Measurements from ENCODE around the gene BOD1. TPM values are rescaled to one million over a fixed set of nuclear protein-coding genes. Genes with fewer than 3 reads are reported as not detected.
A peak's percentile ranks its signal among the peaks of the same experiment; 100 is the strongest.

The BOD1 gene
- total and polyA plus RNA-seq, 2 donors (not counting 3 experiments of a cell fraction or from before 2014, with no cell fraction given), result 57.6 to 62.4 TPM

DNA sequence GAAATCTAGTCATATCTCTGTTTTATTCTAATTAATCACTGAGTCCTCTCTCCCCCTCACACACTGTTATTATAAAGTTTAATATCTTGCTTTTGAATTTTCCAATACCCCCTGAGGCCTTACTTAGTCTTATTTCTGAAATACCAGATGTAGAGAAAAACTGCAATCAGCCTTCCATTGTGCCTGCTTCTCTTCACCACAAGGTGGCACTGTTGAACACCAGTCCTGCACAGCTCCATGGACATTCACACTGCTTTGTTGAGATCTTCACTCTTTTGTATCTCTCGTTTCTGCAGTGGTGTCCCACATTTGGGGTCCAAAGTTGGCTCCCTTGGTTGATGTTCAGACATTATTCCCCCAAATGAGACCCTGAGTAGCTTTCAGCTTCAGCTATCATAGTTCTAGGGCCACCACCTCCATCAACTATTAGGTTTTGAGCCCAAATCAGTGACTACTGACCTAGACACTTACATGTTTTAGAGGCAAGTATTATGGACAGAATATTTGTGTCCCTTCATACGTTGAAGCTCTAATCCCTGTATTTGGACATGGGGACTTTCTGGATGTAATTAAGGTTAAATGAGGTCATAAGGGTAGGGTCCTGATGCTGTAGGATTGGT is 24.3 kb downstream of the BOD1 start:
- POLR2A ChIA-PET, result interaction anchor here (1.0 kb wide), 1 partner anchor 24 kb away, joined by 3 read pairs; the partner anchor contains the start of gene BOD1
- peak; percentile 15 for FAIRE-seq
- TF ChIP-seq, protein P1, sequence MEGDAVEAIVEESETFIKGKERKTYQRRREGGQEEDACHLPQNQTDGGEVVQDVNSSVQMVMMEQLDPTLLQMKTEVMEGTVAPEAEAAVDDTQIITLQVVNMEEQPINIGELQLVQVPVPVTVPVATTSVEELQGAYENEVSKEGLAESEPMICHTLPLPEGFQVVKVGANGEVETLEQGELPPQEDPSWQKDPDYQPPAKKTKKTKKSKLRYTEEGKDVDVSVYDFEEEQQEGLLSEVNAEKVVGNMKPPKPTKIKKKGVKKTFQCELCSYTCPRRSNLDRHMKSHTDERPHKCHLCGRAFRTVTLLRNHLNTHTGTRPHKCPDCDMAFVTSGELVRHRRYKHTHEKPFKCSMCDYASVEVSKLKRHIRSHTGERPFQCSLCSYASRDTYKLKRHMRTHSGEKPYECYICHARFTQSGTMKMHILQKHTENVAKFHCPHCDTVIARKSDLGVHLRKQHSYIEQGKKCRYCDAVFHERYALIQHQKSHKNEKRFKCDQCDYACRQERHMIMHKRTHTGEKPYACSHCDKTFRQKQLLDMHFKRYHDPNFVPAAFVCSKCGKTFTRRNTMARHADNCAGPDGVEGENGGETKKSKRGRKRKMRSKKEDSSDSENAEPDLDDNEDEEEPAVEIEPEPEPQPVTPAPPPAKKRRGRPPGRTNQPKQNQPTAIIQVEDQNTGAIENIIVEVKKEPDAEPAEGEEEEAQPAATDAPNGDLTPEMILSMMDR (IDR thresholded peaks at IDR 0.05; ENCODE audit: extremely low read depth in 1 of 2, insufficient read depth in 1 of 2, low read depth in 1 of 2, low read length in 2 of 2), result peak; percentile 36 to 54
- TF ChIP-seq POLR2AphosphoS5 (IDR thresholded peaks at IDR 0.05; ENCODE audit: insufficient read depth, low read depth, low read length), result no peak
- no peak overlapping the region for H3K9ac ChIP-seq (replicated peaks; ENCODE audit: extremely low read depth, insufficient read depth, low read length)
- H3K79me2 ChIP-seq (ENCODE audit: control insufficient read depth, insufficient read depth, low read length), result no peaks in the 10 kb centered on the region
- H3K4me3 ChIP-seq (replicated peaks in 1 of 3; ENCODE audit: insufficient read depth in 1 of 3, low read depth in 1 of 3, low read length in 3 of 3), result no peak overlapping the region
- no peak overlapping the region for H2AFZ ChIP-seq (ENCODE audit: low read depth, low read length)
- H3K4me1 ChIP-seq (ENCODE audit: control insufficient read depth, extremely low read depth, insufficient read depth, low read length), result no peaks in the 10 kb centered on the region
- no peak overlapping the region for H3K4me2 ChIP-seq (ENCODE audit: insufficient read depth, low read length)
- H3K27ac ChIP-seq (ENCODE audit: insufficient read depth, low read depth, low read length), result no peak overlapping the region
- H3K27me3 ChIP-seq (ENCODE audit: control insufficient read depth in 2 of 2, insufficient read depth in 2 of 2, low read length in 2 of 2), result no peaks in the 10 kb centered on the region
- CTCF ChIA-PET, result interaction anchor here (0.8 to 1.3 kb wide), 7 partner anchors 9 to 720 kb away, joined by 3 to 7 read pairs (median 4); no protein-coding TSS in a partner anchor
- DNase-seq (ENCODE audit: low read depth, low spot score), result no peak
- peaks cover 2% of the 10 kb centered on the region for H3K9me3 ChIP-seq (replicated peaks; ENCODE audit: control insufficient read depth, insufficient read depth, low read length)
- H4K20me1 ChIP-seq (replicated peaks; ENCODE audit: control insufficient read depth, extremely low read depth, insufficient read depth, low read length), result no peaks in the 10 kb centered on the region
- no peaks in the 10 kb centered on the region for H3K9me1 ChIP-seq (replicated peaks; ENCODE audit: control insufficient read depth, extremely low read depth, insufficient read depth, low read length)
- intact Hi-C loops (cut with micrococcal nuclease) (loop anchor here (1.0 kb wide), 1 partner anchor 381 kb away; no protein-coding TSS in a partner anchor), dilution Hi-C loops (cut with MboI; ENCODE audit: extremely low pct_ligation_motif_present, low sequenced_read_pairs) (no loop called here)
- BruUV-seq (replicated peaks), result no TSS peak
- no peaks in the 10 kb centered on the region for H3K36me3 ChIP-seq (ENCODE audit: control insufficient read depth in 2 of 2, extremely low read depth in 1 of 2, insufficient read depth in 2 of 2, low read length in 2 of 2)

DNA sequence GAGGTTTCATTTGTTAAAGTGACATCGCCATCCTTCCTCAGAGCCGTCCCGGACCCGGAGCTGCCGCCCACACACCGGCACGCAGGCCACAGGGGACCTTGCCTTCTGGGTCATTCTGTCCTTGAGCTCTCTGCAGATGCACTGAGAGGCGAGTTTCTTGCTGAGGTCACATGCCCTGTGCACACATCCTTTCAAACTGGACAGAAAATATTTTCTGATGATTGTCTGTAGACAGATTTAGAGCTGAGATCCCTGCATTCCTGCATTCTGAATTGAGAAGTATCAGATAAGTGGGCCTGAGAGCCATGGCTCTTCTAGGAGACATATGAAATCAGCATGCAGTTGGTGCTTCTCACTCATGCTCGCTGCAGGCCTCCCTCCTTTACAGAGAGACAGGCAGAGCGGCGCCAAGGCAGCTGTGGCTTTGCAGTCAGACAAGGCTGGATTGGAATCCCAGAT is 25.4 kb downstream of the BOD1 start:
- Histone ChIP-seq H3K79me2 (ENCODE audit: control insufficient read depth, insufficient read depth, low read length) (no peaks in the 10 kb centered on the region), H3K9me3 (replicated peaks; ENCODE audit: control insufficient read depth, insufficient read depth, low read length) (peaks cover 2% of the 10 kb centered on the region), H2AFZ (ENCODE audit: low read depth, low read length) (no peak overlapping the region), H3K9me1 (replicated peaks; ENCODE audit: control insufficient read depth, extremely low read depth, insufficient read depth, low read length) (no peaks in the 10 kb centered on the region), H3K27ac (ENCODE audit: insufficient read depth, low read depth, low read length) (no peak overlapping the region), H3K4me1 (ENCODE audit: control insufficient read depth, extremely low read depth, insufficient read depth, low read length) (no peaks in the 10 kb centered on the region), H4K20me1 (replicated peaks; ENCODE audit: control insufficient read depth, extremely low read depth, insufficient read depth, low read length) (no peaks in the 10 kb centered on the region), H3K9ac (replicated peaks; ENCODE audit: extremely low read depth, insufficient read depth, low read length) (no peak overlapping the region), H3K27me3 (ENCODE audit: control insufficient read depth in 2 of 2, insufficient read depth in 2 of 2, low read length in 2 of 2) (no peaks in the 10 kb centered on the region), H3K4me3 (replicated peaks in 1 of 3; ENCODE audit: insufficient read depth in 1 of 3, low read depth in 1 of 3, low read length in 3 of 3) (no peak overlapping the region), H3K4me2 (ENCODE audit: insufficient read depth, low read length) (no peak overlapping the region), H3K36me3 (ENCODE audit: control insufficient read depth in 2 of 2, extremely low read depth in 1 of 2, insufficient read depth in 2 of 2, low read length in 2 of 2) (no peaks in the 10 kb centered on the region)
- intact Hi-C loops (cut with micrococcal nuclease), result no loop called here
- TF ChIP-seq FOS (IDR thresholded peaks at IDR 0.05; ENCODE audit: borderline replicate concordance, insufficient read depth, low read length), result no peak
- no peak for TF ChIP-seq POLR2AphosphoS5 (IDR thresholded peaks at IDR 0.05; ENCODE audit: insufficient read depth, low read depth, low read length)
- TF ChIP-seq, protein P1 (IDR thresholded peaks at IDR 0.05; ENCODE audit: extremely low read depth in 1 of 2, insufficient read depth in 1 of 2, low read depth in 1 of 2, low read length in 2 of 2), result no peak
- TF ChIP-seq GATA2 (IDR thresholded peaks at IDR 0.05; ENCODE audit: insufficient read depth, insufficient read length, low read depth, low read length), result no peak
- TF ChIP-seq EZH2 (IDR thresholded peaks at IDR 0.05; ENCODE audit: borderline replicate concordance, low read depth, low read length, severe bottlenecking), result no peak
- no peak for TF ChIP-seq JUN (IDR thresholded peaks at IDR 0.05; ENCODE audit: borderline replicate concordance, insufficient read depth, insufficient read length, low read depth)
- no peak for FAIRE-seq
- BruUV-seq (replicated peaks), result no TSS peak
- ChIA-PET CTCF (interaction anchor here (1.3 to 1.4 kb wide), 3 partner anchors 9 to 297 kb away, joined by 4 to 7 read pairs (median 5); no protein-coding TSS in a partner anchor), POLR2A (interaction anchor here (1.0 kb wide), 1 partner anchor 25 kb away, joined by 3 read pairs; the partner anchor contains the start of gene BOD1)
- DNase-seq (ENCODE audit: low read depth, low spot score), result no peak
- dilution Hi-C loops (cut with MboI; ENCODE audit: extremely low pct_ligation_motif_present, low sequenced_read_pairs), result no loop called here

Measured in endothelial cell of umbilical vein (primary cell).